Fibroblast of lung (primary cell): ENCODE measurements around the gene PRSS16. TPM values are rescaled to one million over a fixed set of nuclear protein-coding genes. Genes with fewer than 3 reads are reported as not detected.

Experiments used
- DNase-seq, 2 donors: peaks; one replicate each; pipeline versions ENCODE4 v3.0.0 to v3.0.0-alpha.2; 2010; ENCODE audit warnings: low read depth in 2 of 2
- H2AFZ ChIP-seq: 2 replicates; pipeline ENCODE4 v1.5.1; 2012; ENCODE audit warnings: low read length, control low read depth, inconsistent platforms
- H3K27ac ChIP-seq: 2 replicates; pipeline ENCODE4 v1.5.1; 2011; ENCODE audit warnings: low read length, control low read depth; ENCODE audit not compliant: insufficient read depth
- H3K27me3 ChIP-seq: 2 replicates; pipeline ENCODE4 v1.5.1; 2011; ENCODE audit warnings: mild to moderate bottlenecking, low read length; ENCODE audit not compliant: control insufficient read depth, insufficient read depth
- H3K36me3 ChIP-seq: 2 replicates; pipeline ENCODE4 v1.5.1; 2011; ENCODE audit warnings: low read length; ENCODE audit not compliant: control insufficient read depth, insufficient read depth
- H3K4me1 ChIP-seq: 2 replicates; pipeline ENCODE4 v1.5.1; 2011; ENCODE audit warnings: low read length; ENCODE audit not compliant: control insufficient read depth, insufficient read depth; ENCODE audit errors: extremely low read depth
- H3K4me2 ChIP-seq: 2 replicates; pipeline ENCODE4 v1.5.1; 2011; ENCODE audit warnings: low read length, control low read depth; ENCODE audit not compliant: insufficient read depth; ENCODE audit errors: extremely low read depth
- H3K4me3 ChIP-seq, 4 experiments: fragments of 200-600 bp in 1 of 4; sonication (generic) in 1 of 4; replicated peaks in 1 of 4; 2 replicates each; pipeline ENCODE4 v1.5.1; 2011 to 2016; ENCODE audit warnings: low read length in 4 of 4, low read depth in 3 of 4, mild to moderate bottlenecking in 3 of 4, control low read depth in 2 of 4, inconsistent platforms in 1 of 4, mixed read lengths in 1 of 4; ENCODE audit not compliant: insufficient read depth in 1 of 4; ENCODE audit errors: control extremely low read depth in 1 of 4
- H3K79me2 ChIP-seq: 2 replicates; pipeline ENCODE4 v1.5.1; 2012; ENCODE audit warnings: mild to moderate bottlenecking, low read length, inconsistent platforms; ENCODE audit not compliant: control insufficient read depth, insufficient read depth
- H3K9ac ChIP-seq: 2 replicates; pipeline ENCODE4 v1.5.1; 2011; ENCODE audit warnings: mild to moderate bottlenecking, low read length, control low read depth; ENCODE audit not compliant: insufficient read depth
- H3K9me3 ChIP-seq: 2 replicates; pipeline ENCODE4 v1.5.1; 2012; ENCODE audit warnings: low read depth, low read length; ENCODE audit not compliant: control insufficient read depth, insufficient read depth
- H4K20me1 ChIP-seq: 2 replicates; pipeline ENCODE4 v1.5.1; 2011; ENCODE audit warnings: low read length; ENCODE audit not compliant: control insufficient read depth, insufficient read depth; ENCODE audit errors: extremely low read depth
- EZH2 ChIP-seq: IDR thresholded peaks from 2 replicates; pipeline ENCODE4 v1.5.1; 2012; ENCODE audit warnings: low read length, control low read depth, mild to moderate bottlenecking; ENCODE audit errors: missing control alignments
- polyA plus RNA-seq, 2 donors: library from polyadenylated mRNA; depleted of rRNA in 1 of 2; stranded (reverse) in 1 of 2; unstranded in 1 of 2; fragments of >200 nt; gene quantifications; 2 replicates each; pipeline ENCODE4 v1.2.1, GENCODE V29; 2011 to 2012; ENCODE audit warnings: missing spikeins in 1 of 2
- total RNA-seq: library from RNA; depleted of rRNA; stranded (reverse); fragments of >200 nt; gene quantifications from 2 replicates; pipeline ENCODE4 v1.2.1, GENCODE V29; 2014
- TF ChIP-seq, protein P1 (sequence below), 2 donors: IDR thresholded peaks in 1 of 2; conservative IDR thresholded peaks in 1 of 2; 1 replicate in 1 of 2; 2 replicates in 1 of 2; pipeline ENCODE4 v1.5.1; 2011 to 2012; ENCODE audit warnings: low read length in 2 of 2, control low read depth in 1 of 2, inconsistent platforms in 1 of 2, low read depth in 1 of 2, mild to moderate bottlenecking in 1 of 2

PRSS16 gene
- total and polyA plus RNA-seq, 2 donors (not counting 1 experiment from before 2014, with no cell fraction given): not detected

- Histone ChIP-seq H4K20me1 (no peaks in the 10 kb centered on the region), H2AFZ (no peak overlapping the region), H3K4me1 (no peaks in the 10 kb centered on the region), H3K79me2 (no peaks in the 10 kb centered on the region), H3K27ac (no peak overlapping the region), H3K4me3 (no peak overlapping the region), H3K4me2 (no peak overlapping the region), H3K36me3 (no peaks in the 10 kb centered on the region), H3K9ac (no peak overlapping the region), H3K27me3 (no peaks in the 10 kb centered on the region), H3K9me3 (no peaks in the 10 kb centered on the region)
- DNase-seq: no peak
- no peak for TF ChIP-seq EZH2
- TF ChIP-seq, protein P1, sequence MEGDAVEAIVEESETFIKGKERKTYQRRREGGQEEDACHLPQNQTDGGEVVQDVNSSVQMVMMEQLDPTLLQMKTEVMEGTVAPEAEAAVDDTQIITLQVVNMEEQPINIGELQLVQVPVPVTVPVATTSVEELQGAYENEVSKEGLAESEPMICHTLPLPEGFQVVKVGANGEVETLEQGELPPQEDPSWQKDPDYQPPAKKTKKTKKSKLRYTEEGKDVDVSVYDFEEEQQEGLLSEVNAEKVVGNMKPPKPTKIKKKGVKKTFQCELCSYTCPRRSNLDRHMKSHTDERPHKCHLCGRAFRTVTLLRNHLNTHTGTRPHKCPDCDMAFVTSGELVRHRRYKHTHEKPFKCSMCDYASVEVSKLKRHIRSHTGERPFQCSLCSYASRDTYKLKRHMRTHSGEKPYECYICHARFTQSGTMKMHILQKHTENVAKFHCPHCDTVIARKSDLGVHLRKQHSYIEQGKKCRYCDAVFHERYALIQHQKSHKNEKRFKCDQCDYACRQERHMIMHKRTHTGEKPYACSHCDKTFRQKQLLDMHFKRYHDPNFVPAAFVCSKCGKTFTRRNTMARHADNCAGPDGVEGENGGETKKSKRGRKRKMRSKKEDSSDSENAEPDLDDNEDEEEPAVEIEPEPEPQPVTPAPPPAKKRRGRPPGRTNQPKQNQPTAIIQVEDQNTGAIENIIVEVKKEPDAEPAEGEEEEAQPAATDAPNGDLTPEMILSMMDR (conservative IDR thresholded peaks at IDR 0.05 in 1 of 2, IDR thresholded peaks at IDR 0.05 in 1 of 2; ENCODE audit: low read depth in 1 of 2, low read length in 2 of 2): no peak
These were observed 56.2 kb downstream of the PRSS16 start for GRCh38 chr6:27303613-27304272.

Other genes starting within 250 kb of the PRSS16 start
- not detected in 2 replicates for gene POM121L2, start 64.6 kb downstream of the PRSS16 start, total RNA-seq
- not detected in 2 replicates for gene POM121L2, start 64.6 kb downstream of the PRSS16 start, polyA plus RNA-seq
- 1.3 and 2.8 TPM in 2 replicates for gene ZNF391, start 141.1 kb downstream of the PRSS16 start, total RNA-seq
- 0.66 and 0.92 TPM in 2 replicates for gene ZNF391, start 141.1 kb downstream of the PRSS16 start, polyA plus RNA-seq
- gene ZNF184, start 225.4 kb downstream of the PRSS16 start, total RNA-seq: 9.0 and 9.4 TPM in 2 replicates
- gene ZNF184, start 225.4 kb downstream of the PRSS16 start, polyA plus RNA-seq: 4.3 and 5.2 TPM in 2 replicates